HG03520 (cell line): ENCODE measurements around the gene TBCC.

Experiments used
- ATAC-seq: cut with Tn5 transposase; IDR thresholded peaks from one replicate; pipeline ENCODE4 v1.9.1; 2021; ENCODE audit warnings: mild to moderate bottlenecking, moderate library complexity; ENCODE audit not compliant: unreplicated experiment

TBCC gene

GRCh38 chr6:42774201-42774600 lies 28.3 kb upstream of the TBCC start:
- ATAC-seq = no peak

- ATAC-seq = no peak
These were observed 25.8 kb upstream of the TBCC start for GRCh38 chr6:42771741-42772100.

- ATAC-seq = no peak
These were observed 23.9 kb upstream of the TBCC start for GRCh38 chr6:42769836-42770235.

- ATAC-seq = no peak
These were observed 23.1 kb upstream of the TBCC start for GRCh38 chr6:42769051-42769450.

GRCh38 chr6:42766163-42766670 lies 20.3 kb upstream of the TBCC start:
- ATAC-seq = no peak

GRCh38 chr6:42764911-42765648 lies 19.2 kb upstream of the TBCC start:
- no peak for ATAC-seq

GRCh38 chr6:42762950-42763349 lies 17.0 kb upstream of the TBCC start:
- ATAC-seq = no peak

GRCh38 chr6:42762426-42762859 lies 16.5 kb upstream of the TBCC start:
- no peak for ATAC-seq

GRCh38 chr6:42761287-42762067 lies 15.6 kb upstream of the TBCC start:
- no peak for ATAC-seq

GRCh38 chr6:42758756-42759430 lies 13.0 kb upstream of the TBCC start:
- no peak for ATAC-seq

- no peak for ATAC-seq
These were observed 10.8 kb upstream of the TBCC start for GRCh38 chr6:42756722-42757121.

- ATAC-seq = no peak
These were observed 8.9 kb upstream of the TBCC start for GRCh38 chr6:42754759-42755158.

GRCh38 chr6:42751055-42751454 lies 5.2 kb upstream of the TBCC start:
- ATAC-seq = no peak

- no peak for ATAC-seq
These were observed 2.4 kb upstream of the TBCC start for GRCh38 chr6:42748203-42748898.

- ATAC-seq = peak; percentile 53
These were observed 824 bp upstream of the TBCC start for GRCh38 chr6:42746463-42747391.

GRCh38 chr6:42745083-42745639 lies 742 bp downstream of the TBCC start:
- no peak for ATAC-seq

GRCh38 chr6:42744351-42744893 lies 1.5 kb downstream of the TBCC start:
- no peak for ATAC-seq

- ATAC-seq = no peak
These were observed 3.6 kb downstream of the TBCC start for GRCh38 chr6:42742116-42742894.

GRCh38 chr6:42740725-42741124 lies 5.2 kb downstream of the TBCC start:
- no peak for ATAC-seq
